H9 (cell line): Measurements from ENCODE around the gene CLVS2. TPM values are rescaled to one million over a fixed set of nuclear protein-coding genes. Genes with fewer than 3 reads are reported as not detected.

Source experiments
- DNase-seq: peaks from one replicate; pipeline ENCODE4 v3.0.0-alpha.2; 2017
- H2AFZ ChIP-seq: one replicate; pipeline ENCODE4 v1.6.1; 2013; ENCODE audit warnings: mild to moderate bottlenecking, low read length, control low read depth, moderate library complexity
- H2AK5ac ChIP-seq: 2 replicates; pipeline ENCODE4 v1.6.1; 2013; ENCODE audit warnings: low read length, control low read depth, mixed read lengths; ENCODE audit not compliant: insufficient read length
- H2BK120ac ChIP-seq: one replicate; pipeline ENCODE4 v1.6.1; 2013; ENCODE audit warnings: low read depth, mild to moderate bottlenecking, low read length, control low read depth, inconsistent platforms; ENCODE audit not compliant: poor library complexity, severe bottlenecking
- H2BK12ac ChIP-seq: 2 replicates; pipeline ENCODE4 v1.6.1; 2013; ENCODE audit warnings: low read length, control low read depth, mixed read lengths, low read depth; ENCODE audit not compliant: insufficient read length
- H2BK15ac ChIP-seq: 2 replicates; pipeline ENCODE4 v1.6.1; 2013; ENCODE audit warnings: low read depth, low read length, control low read depth
- H2BK20ac ChIP-seq: one replicate; pipeline ENCODE4 v1.6.1; 2013; ENCODE audit warnings: low read depth, mild to moderate bottlenecking, low read length, control low read depth, inconsistent platforms; ENCODE audit not compliant: poor library complexity, severe bottlenecking
- H2BK5ac ChIP-seq: 2 replicates; pipeline ENCODE4 v1.6.1; 2013; ENCODE audit warnings: low read length, control low read depth, mixed read lengths; ENCODE audit not compliant: insufficient read length
- H3K14ac ChIP-seq: 2 replicates; pipeline ENCODE4 v1.6.1; 2013; ENCODE audit warnings: low read length, control low read depth; ENCODE audit not compliant: insufficient read depth
- H3K18ac ChIP-seq: 2 replicates; pipeline ENCODE4 v1.6.1; 2013; ENCODE audit warnings: low read depth, mild to moderate bottlenecking, mixed read lengths, low read length, control low read depth; ENCODE audit not compliant: insufficient read length
- H3K23ac ChIP-seq: 2 replicates; pipeline ENCODE4 v1.6.1; 2013; ENCODE audit warnings: low read length, control low read depth, mixed read lengths, low read depth; ENCODE audit not compliant: insufficient read length
- H3K23me2 ChIP-seq: 2 replicates; pipeline ENCODE4 v1.6.1; 2013; ENCODE audit warnings: low read depth, mild to moderate bottlenecking, mixed read lengths, low read length, control low read depth; ENCODE audit not compliant: insufficient read length, poor library complexity, severe bottlenecking
- H3K27ac ChIP-seq: 2 replicates; pipeline ENCODE4 v1.5.1; 2013; ENCODE audit warnings: low read length, control low read depth, mixed read lengths, low read depth; ENCODE audit not compliant: insufficient read length
- H3K27me3 ChIP-seq: 2 replicates; pipeline ENCODE4 v1.6.1; 2013; ENCODE audit warnings: low read length, control low read depth, inconsistent platforms; ENCODE audit not compliant: insufficient read depth
- H3K4ac ChIP-seq: 2 replicates; pipeline ENCODE4 v1.6.1; 2013; ENCODE audit warnings: low read depth, mild to moderate bottlenecking, control low read depth, inconsistent platforms, low read length, moderate library complexity
- H3K4me1 ChIP-seq: 2 replicates; pipeline ENCODE4 v1.6.1; 2013; ENCODE audit warnings: low read length, control low read depth, inconsistent platforms; ENCODE audit not compliant: insufficient read depth
- H3K4me2 ChIP-seq: 2 replicates; pipeline ENCODE4 v1.6.1; 2013; ENCODE audit warnings: low read length, control low read depth, mixed read lengths; ENCODE audit not compliant: insufficient read length, insufficient read depth
- H3K56ac ChIP-seq: 2 replicates; pipeline ENCODE4 v1.6.1; 2013; ENCODE audit warnings: low read depth, mild to moderate bottlenecking, mixed read lengths, low read length, control low read depth; ENCODE audit not compliant: insufficient read length
- H3K79me1 ChIP-seq: 2 replicates; pipeline ENCODE4 v1.6.1; 2013; ENCODE audit warnings: low read depth, mild to moderate bottlenecking, moderate library complexity, low read length, control low read depth, inconsistent platforms; ENCODE audit not compliant: insufficient read depth, poor library complexity, severe bottlenecking
- H3K79me2 ChIP-seq: 2 replicates; pipeline ENCODE4 v1.6.1; 2013; ENCODE audit warnings: low read length, control low read depth, inconsistent platforms; ENCODE audit not compliant: insufficient read depth
- H3K9ac ChIP-seq: 2 replicates; pipeline ENCODE4 v1.6.1; 2013; ENCODE audit warnings: low read length, control low read depth, mixed read lengths; ENCODE audit not compliant: insufficient read length; ENCODE audit errors: extremely low read depth
- H3K9me3 ChIP-seq: one replicate; pipeline ENCODE4 v1.6.1; 2013; ENCODE audit warnings: low read depth, low read length, inconsistent platforms; ENCODE audit not compliant: control insufficient read depth
- H3T11ph ChIP-seq: one replicate; pipeline ENCODE4 v1.6.1; 2013; ENCODE audit warnings: mild to moderate bottlenecking, low read length, control low read depth, inconsistent platforms
- H4K20me1 ChIP-seq: one replicate; pipeline ENCODE4 v1.6.1; 2013; ENCODE audit not compliant: control insufficient read depth, insufficient read length, insufficient read depth
- H4K5ac ChIP-seq: 2 replicates; pipeline ENCODE4 v1.6.1; 2013; ENCODE audit warnings: low read depth, mild to moderate bottlenecking, mixed read lengths, low read length, control low read depth; ENCODE audit not compliant: insufficient read length
- H4K8ac ChIP-seq: replicated peaks from 2 replicates; pipeline ENCODE4 v1.6.1; 2013; ENCODE audit warnings: low read length, control low read depth, mixed read lengths, low read depth; ENCODE audit not compliant: insufficient read length
- H4K91ac ChIP-seq: 2 replicates; pipeline ENCODE4 v1.6.1; 2013; ENCODE audit warnings: low read depth, mild to moderate bottlenecking, moderate library complexity, mixed read lengths, low read length, control low read depth; ENCODE audit not compliant: insufficient read length
- H3K27ac Mint-ChIP-seq, 3 experiments: 2 replicates in 2 of 3; 3 replicates in 1 of 3; pipeline ENCODE4 v1.8.0; 2020 to 2021; ENCODE audit warnings: mixed read lengths in 3 of 3, mild to moderate bottlenecking in 1 of 3, moderate library complexity in 1 of 3
- H3K27me3 Mint-ChIP-seq: 2 replicates; pipeline ENCODE4 v1.8.0; 2021; ENCODE audit warnings: low read depth, mild to moderate bottlenecking, moderate library complexity, mixed read lengths
- H3K36me3 Mint-ChIP-seq, 3 experiments: 2 replicates in 2 of 3; 3 replicates in 1 of 3; pipeline ENCODE4 v1.8.0; 2020 to 2021; ENCODE audit warnings: low read depth in 3 of 3, mixed read lengths in 3 of 3; ENCODE audit not compliant: insufficient read depth in 1 of 3
- H3K4me1 Mint-ChIP-seq, 2 experiments: 2 replicates each; pipeline ENCODE4 v1.8.0; 2020; ENCODE audit warnings: mixed read lengths in 2 of 2
- H3K4me3 Mint-ChIP-seq, 2 experiments: 2 replicates in 1 of 2; 3 replicates in 1 of 2; pipeline ENCODE4 v1.8.0; 2020 to 2021; ENCODE audit warnings: mild to moderate bottlenecking in 2 of 2, mixed read lengths in 2 of 2, moderate library complexity in 1 of 2
- H3K9me3 Mint-ChIP-seq, 2 experiments: 2 replicates in 1 of 2; 3 replicates in 1 of 2; pipeline ENCODE4 v1.8.0; 2020; ENCODE audit warnings: mild to moderate bottlenecking in 2 of 2, mixed read lengths in 2 of 2, moderate library complexity in 1 of 2
- WGBS: extraction: QIAGEN DNeasy Blood & Tissue Kit; methylation state at CpG from one replicate; pipeline ENCODE4 v1.1.7; 2013; ENCODE audit warnings: missing lambda C conversion rate, low lambda C conversion rate, mixed read lengths; ENCODE audit not compliant: insufficient read length; ENCODE audit errors: extremely low coverage; 5-methylcytosine and 5-hydroxymethylcytosine counted together
- total RNA-seq: library from RNA; stranded (reverse); gene quantifications from 2 replicates; pipeline ENCODE4 v1.2.1, GENCODE V29; 2021
- TF ChIP-seq, protein P1 (sequence below): fragments of 200-600 bp; sonication (generic); conservative IDR thresholded peaks from 3 replicates; pipeline ENCODE4 v1.8.0; 2021; ENCODE audit warnings: antibody characterized with exemption, mild to moderate bottlenecking

Gene CLVS2
- total RNA-seq, 1 experiment from 2014 or later = 0.26 TPM

GRCh38 chr6:122969999-122970533 lies 26.0 kb upstream of the CLVS2 start:
- no peak overlapping the region for H2AFZ ChIP-seq
- H3K4me3 Mint-ChIP-seq = no peak overlapping the region
- H2BK20ac ChIP-seq = no peak overlapping the region
- H3K9me3 ChIP-seq = no peaks in the 10 kb centered on the region
- no peak overlapping the region for H3K4ac ChIP-seq
- H4K8ac ChIP-seq = no peak overlapping the region
- H2AK5ac ChIP-seq = no peak overlapping the region
- H3T11ph ChIP-seq = no peak overlapping the region
- TF ChIP-seq, protein P1, sequence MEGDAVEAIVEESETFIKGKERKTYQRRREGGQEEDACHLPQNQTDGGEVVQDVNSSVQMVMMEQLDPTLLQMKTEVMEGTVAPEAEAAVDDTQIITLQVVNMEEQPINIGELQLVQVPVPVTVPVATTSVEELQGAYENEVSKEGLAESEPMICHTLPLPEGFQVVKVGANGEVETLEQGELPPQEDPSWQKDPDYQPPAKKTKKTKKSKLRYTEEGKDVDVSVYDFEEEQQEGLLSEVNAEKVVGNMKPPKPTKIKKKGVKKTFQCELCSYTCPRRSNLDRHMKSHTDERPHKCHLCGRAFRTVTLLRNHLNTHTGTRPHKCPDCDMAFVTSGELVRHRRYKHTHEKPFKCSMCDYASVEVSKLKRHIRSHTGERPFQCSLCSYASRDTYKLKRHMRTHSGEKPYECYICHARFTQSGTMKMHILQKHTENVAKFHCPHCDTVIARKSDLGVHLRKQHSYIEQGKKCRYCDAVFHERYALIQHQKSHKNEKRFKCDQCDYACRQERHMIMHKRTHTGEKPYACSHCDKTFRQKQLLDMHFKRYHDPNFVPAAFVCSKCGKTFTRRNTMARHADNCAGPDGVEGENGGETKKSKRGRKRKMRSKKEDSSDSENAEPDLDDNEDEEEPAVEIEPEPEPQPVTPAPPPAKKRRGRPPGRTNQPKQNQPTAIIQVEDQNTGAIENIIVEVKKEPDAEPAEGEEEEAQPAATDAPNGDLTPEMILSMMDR = peak; percentile 15; the same call in 1 of the 3 replicates
- H2BK12ac ChIP-seq = no peak overlapping the region
- H3K9ac ChIP-seq = no peak overlapping the region
- H3K56ac ChIP-seq = no peak overlapping the region
- H4K20me1 ChIP-seq = no peaks in the 10 kb centered on the region
- H2BK5ac ChIP-seq = no peak overlapping the region
- no peak overlapping the region for H3K23ac ChIP-seq
- WGBS = no CpG with 5 or more reads among the region's 1 CpG
- no peaks in the 10 kb centered on the region; the same call in 1 of the 2 replicates for H3K27me3 Mint-ChIP-seq
- no peak overlapping the region for H3K4me2 ChIP-seq
- H3K36me3 Mint-ChIP-seq = no peaks in the 10 kb centered on the region
- DNase-seq = no peak
- no peak overlapping the region for H4K5ac ChIP-seq
- H3K4me1 ChIP-seq = no peaks in the 10 kb centered on the region
- no peak overlapping the region for H2BK15ac ChIP-seq
- H2BK120ac ChIP-seq = no peak overlapping the region
- H3K79me2 ChIP-seq = no peaks in the 10 kb centered on the region
- no peak overlapping the region for H3K27ac ChIP-seq
- no peak overlapping the region for H3K14ac ChIP-seq
- H3K18ac ChIP-seq = no peak overlapping the region
- no peaks in the 10 kb centered on the region for H3K23me2 ChIP-seq
- no peaks in the 10 kb centered on the region for H3K79me1 ChIP-seq
- no peak overlapping the region for H4K91ac ChIP-seq
- no peaks in the 10 kb centered on the region for H3K4me1 Mint-ChIP-seq
- no peaks in the 10 kb centered on the region for H3K27me3 ChIP-seq
- no peaks in the 10 kb centered on the region for H3K9me3 Mint-ChIP-seq
- peak overlapping the region in 1 of 3 experiments; percentile 30; a peak in 1 of 7 replicates for H3K27ac Mint-ChIP-seq
